Inflammatory macrophage (primary cell): ENCODE results near the gene KNCN.

ENCODE experiments used
- DNase-seq, 2 donors: peaks; one replicate each; pipeline ENCODE4 v3.0.0-alpha.2; 2020 to 2022
- total RNA-seq, 18 experiments: gene quantifications; one replicate each; lab custom pipeline; 2026; ENCODE audit warnings: mixed read lengths in 6 of 18, inconsistent platforms in 2 of 18; lab: John Stamatoyannopoulos, UW

KNCN gene
- total RNA-seq, result 0 to 0.29 (median 0) reads per million in 18 experiments

GRCh38 chr1:46551597-46552095, at the start of gene KNCN:
Gene KNCN, minus strand, starts transcription at chr1:46551647. Its CDS starts 432 bp downstream, at chr1:46551215.
- no peak for DNase-seq

GRCh38 chr1:46599059-46599970, 47.9 kb upstream of the KNCN start:
- no peak for DNase-seq

- DNase-seq, result no peak
These were observed 45.4 kb upstream of the KNCN start for GRCh38 chr1:46596846-46597245.

GRCh38 chr1:46596036-46596435, 44.6 kb upstream of the KNCN start:
- DNase-seq, result no peak

GRCh38 chr1:46595127-46595526, 43.7 kb upstream of the KNCN start:
- DNase-seq, result peak; percentile 95 to 98

GRCh38 chr1:46594063-46594462, 42.6 kb upstream of the KNCN start:
- DNase-seq, result peak; percentile 94 to 95

GRCh38 chr1:46592823-46593222, 41.4 kb upstream of the KNCN start:
- peak in 1 of 2 donors; percentile 34 for DNase-seq

GRCh38 chr1:46589529-46589928, 38.1 kb upstream of the KNCN start:
- no peak for DNase-seq

GRCh38 chr1:46587069-46587468, 35.6 kb upstream of the KNCN start:
- peak; percentile 92 to 96 for DNase-seq

GRCh38 chr1:46585312-46585938, 34.0 kb upstream of the KNCN start:
- DNase-seq, result no peak

GRCh38 chr1:46583494-46583893, 32.0 kb upstream of the KNCN start:
- DNase-seq, result no peak

- DNase-seq, result no peak
These were observed 31.5 kb upstream of the KNCN start for GRCh38 chr1:46582972-46583371.

- peak; percentile 74 to 86 for DNase-seq
These were observed 30.4 kb upstream of the KNCN start for GRCh38 chr1:46581681-46582455.

GRCh38 chr1:46580140-46580903, 28.9 kb upstream of the KNCN start:
- peak; percentile 61 to 78 for DNase-seq

- no peak for DNase-seq
These were observed 26.2 kb upstream of the KNCN start for GRCh38 chr1:46577671-46578070.

GRCh38 chr1:46576596-46576995, 25.1 kb upstream of the KNCN start:
- no peak for DNase-seq

- DNase-seq, result no peak
These were observed 24.3 kb upstream of the KNCN start for GRCh38 chr1:46575778-46576177.

- DNase-seq, result no peak
These were observed 23.9 kb upstream of the KNCN start for GRCh38 chr1:46575300-46575699.

GRCh38 chr1:46571691-46572225, 20.3 kb upstream of the KNCN start:
- DNase-seq, result no peak

GRCh38 chr1:46569884-46570725, 18.7 kb upstream of the KNCN start:
- no peak for DNase-seq

- DNase-seq, result no peak
These were observed 17.7 kb upstream of the KNCN start for GRCh38 chr1:46569116-46569515.
